C4-2B (cell line): ENCODE data around the gene PPP2R3B.

Experiments
- ZFX ChIP-seq: fragments of 450-650 bp; IDR thresholded peaks from 2 replicates; pipeline ENCODE4 v1.6.1; 2017
- TF ChIP-seq, protein P1 (sequence below): fragments of 450-650 bp; conservative IDR thresholded peaks from 2 replicates; pipeline ENCODE4 v1.5.1; 2017; ENCODE audit warnings: mild to moderate bottlenecking

DNA sequence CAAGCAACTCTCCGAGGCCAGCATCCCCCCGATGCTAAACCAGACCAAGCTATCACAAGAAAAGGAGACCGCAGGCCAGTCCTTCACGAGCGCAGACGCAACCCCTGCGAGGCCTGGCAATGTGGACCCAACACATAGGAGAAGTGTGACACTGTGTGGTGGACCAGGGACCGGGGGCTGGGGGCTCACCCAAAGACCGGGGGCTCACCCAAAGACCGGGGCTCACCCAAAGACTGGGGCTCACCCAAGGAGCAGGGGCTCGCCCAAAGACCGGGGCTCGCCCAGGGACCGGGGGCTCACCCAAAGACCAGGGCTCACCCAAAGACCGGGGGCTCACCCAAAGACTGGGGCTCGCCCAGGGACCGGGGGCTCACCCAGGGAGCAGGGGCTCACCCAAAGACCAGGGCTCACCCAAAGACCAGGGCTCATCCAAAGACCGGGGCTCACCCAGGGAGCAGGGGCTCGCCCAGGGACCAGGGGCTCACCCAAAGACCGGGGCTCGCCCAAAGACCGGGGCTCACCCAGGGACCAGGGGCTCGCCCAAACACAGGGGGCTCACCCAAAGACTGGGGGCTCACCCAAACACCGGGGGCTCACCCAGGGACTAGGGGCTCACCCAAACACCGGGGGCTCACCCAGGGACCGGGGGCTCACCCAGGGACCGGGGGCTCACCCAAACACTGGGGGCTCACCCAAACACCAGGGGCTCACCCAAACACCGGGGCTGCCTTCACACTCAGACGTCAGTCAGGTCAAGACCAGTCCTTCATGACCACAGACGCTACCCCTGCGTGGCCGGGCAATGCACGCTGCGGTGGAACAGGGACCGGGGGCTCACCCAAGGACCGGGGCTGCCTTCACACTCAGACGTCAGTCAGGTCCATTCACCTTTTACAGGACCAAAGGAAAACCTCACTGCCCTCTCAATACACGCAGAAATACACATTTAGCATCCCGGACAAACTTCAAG, 32.9 kb downstream of the PPP2R3B start:
- TF ChIP-seq, protein P1, sequence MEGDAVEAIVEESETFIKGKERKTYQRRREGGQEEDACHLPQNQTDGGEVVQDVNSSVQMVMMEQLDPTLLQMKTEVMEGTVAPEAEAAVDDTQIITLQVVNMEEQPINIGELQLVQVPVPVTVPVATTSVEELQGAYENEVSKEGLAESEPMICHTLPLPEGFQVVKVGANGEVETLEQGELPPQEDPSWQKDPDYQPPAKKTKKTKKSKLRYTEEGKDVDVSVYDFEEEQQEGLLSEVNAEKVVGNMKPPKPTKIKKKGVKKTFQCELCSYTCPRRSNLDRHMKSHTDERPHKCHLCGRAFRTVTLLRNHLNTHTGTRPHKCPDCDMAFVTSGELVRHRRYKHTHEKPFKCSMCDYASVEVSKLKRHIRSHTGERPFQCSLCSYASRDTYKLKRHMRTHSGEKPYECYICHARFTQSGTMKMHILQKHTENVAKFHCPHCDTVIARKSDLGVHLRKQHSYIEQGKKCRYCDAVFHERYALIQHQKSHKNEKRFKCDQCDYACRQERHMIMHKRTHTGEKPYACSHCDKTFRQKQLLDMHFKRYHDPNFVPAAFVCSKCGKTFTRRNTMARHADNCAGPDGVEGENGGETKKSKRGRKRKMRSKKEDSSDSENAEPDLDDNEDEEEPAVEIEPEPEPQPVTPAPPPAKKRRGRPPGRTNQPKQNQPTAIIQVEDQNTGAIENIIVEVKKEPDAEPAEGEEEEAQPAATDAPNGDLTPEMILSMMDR: no peak
- TF ChIP-seq ZFX: no peak
